ENCODE data around the gene STK16. TPM values are rescaled to one million over a fixed set of nuclear protein-coding genes. Genes with fewer than 3 reads are reported as not detected.

The STK16 gene
- total RNA-seq, 1 donor from 2014 or later: 31.2 TPM

DNA sequence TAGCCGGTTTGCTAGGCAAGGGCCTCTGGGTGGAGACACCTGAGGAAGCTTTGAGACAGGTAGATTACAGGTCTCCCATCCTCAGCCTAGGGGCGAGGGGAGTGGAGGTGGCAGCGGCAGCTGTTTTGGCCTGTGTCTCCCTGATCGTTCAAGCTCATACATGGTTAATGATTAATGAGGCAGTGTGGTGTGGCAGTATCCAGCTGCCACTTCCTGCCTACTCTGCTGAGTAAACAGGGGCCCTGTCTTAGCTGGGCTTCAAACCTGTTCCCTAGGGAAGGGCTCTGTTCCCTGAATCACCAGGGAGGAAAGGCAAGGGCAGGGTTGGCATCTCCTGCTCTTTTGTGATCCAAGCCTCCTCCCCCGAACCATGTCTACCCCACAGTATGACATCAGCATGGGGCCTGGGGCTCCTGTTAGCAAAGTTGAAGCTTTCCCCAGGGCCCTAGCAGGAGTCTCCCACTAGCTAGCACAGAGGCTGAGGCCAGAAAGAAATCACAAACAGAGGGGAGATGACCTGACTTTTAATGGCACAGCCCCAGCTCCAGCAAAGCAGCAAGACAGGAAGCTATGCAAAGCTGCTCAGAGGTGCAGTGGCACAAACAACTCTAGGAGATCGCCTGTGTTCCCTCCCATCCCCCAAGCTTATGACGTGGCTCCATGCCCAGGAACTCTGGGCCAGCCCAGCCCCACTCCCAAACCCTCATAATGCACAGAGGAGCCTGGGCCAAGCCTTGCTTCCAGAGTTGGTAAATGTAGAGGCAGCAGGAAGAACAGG lies 4.1 kb downstream of the STK16 start:
- Mint-ChIP-seq H3K4me1 (peaks cover 10% of the 10 kb centered on the region), H3K9me3 (no peaks in the 10 kb centered on the region), H3K27ac (ENCODE audit: unreplicated experiment) (peak overlapping the region; percentile 19), H3K4me3 (peak overlapping the region; percentile 41), H3K27me3 (ENCODE audit: low read depth) (peaks cover 51% of the 10 kb centered on the region), H3K36me3 (ENCODE audit: low read depth) (no peaks in the 10 kb centered on the region)
- no peak for TF ChIP-seq CTCF (conservative IDR thresholded peaks at IDR 0.05)
- DNase-seq (ENCODE audit: low read depth, low spot score): no peak

- Mint-ChIP-seq H3K4me1 (peaks cover 5% of the 10 kb centered on the region), H3K9me3 (no peaks in the 10 kb centered on the region), H3K27ac (ENCODE audit: unreplicated experiment) (no peak overlapping the region), H3K4me3 (peak overlapping the region; percentile 19), H3K27me3 (ENCODE audit: low read depth) (peaks cover 59% of the 10 kb centered on the region), H3K36me3 (ENCODE audit: low read depth) (no peaks in the 10 kb centered on the region)
- DNase-seq (ENCODE audit: low read depth, low spot score): no peak
- TF ChIP-seq CTCF (conservative IDR thresholded peaks at IDR 0.05): no peak
These were observed 4.9 kb downstream of the STK16 start for GRCh38 chr2:219250049-219250781.

DNA sequence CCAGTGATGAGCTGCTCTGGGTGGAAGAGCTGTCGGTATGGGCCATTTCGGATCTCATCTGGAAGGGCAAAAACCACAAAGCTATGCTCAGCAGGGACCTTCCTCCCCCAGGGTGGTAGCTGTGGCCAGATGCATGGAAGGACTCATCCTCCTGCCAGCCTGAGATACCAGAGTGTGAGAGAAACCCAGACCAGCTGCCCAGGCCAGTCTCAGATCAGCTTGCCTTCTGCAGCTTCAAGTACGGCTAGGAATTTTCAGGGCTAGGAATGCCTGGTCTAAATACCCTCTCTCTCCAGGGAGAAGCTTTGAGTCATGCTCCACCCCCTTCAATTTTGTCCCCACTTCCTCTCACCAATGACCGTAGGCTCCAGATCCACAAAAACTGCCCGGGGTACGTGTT lies 6.4 kb downstream of the STK16 start:
- Mint-ChIP-seq H3K36me3 (ENCODE audit: low read depth) (no peaks in the 10 kb centered on the region), H3K4me3 (peak overlapping the region; percentile 59), H3K9me3 (no peaks in the 10 kb centered on the region), H3K27me3 (ENCODE audit: low read depth) (peaks cover 73% of the 10 kb centered on the region), H3K4me1 (no peaks in the 10 kb centered on the region), H3K27ac (ENCODE audit: unreplicated experiment) (no peak overlapping the region)
- no peak for TF ChIP-seq CTCF (conservative IDR thresholded peaks at IDR 0.05)
- DNase-seq (ENCODE audit: low read depth, low spot score): no peak

DNA sequence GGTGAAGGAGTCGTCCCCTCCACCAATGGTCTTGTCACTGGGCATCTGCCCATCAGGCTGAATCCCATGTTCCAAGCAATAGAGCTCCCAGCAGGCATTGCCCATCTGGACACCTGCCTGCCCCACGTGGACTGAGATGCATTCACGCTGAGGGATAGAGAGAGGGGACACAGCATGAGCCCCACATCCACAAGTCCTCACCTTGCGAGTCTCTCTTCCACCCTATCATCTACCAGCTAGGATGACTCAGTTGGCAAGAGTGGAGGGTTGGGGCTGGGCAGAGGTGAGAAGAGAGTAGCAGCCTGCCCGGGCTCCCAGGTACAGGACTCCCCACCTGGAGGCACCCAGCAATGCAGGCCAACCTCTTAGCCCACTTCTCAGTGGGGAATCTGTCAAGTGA lies 6.8 kb downstream of the STK16 start:
- Mint-ChIP-seq H3K36me3 (ENCODE audit: low read depth) (no peaks in the 10 kb centered on the region), H3K27ac (ENCODE audit: unreplicated experiment) (no peak overlapping the region), H3K27me3 (ENCODE audit: low read depth) (peaks cover 76% of the 10 kb centered on the region), H3K4me1 (no peaks in the 10 kb centered on the region), H3K4me3 (peak overlapping the region; percentile 59), H3K9me3 (no peaks in the 10 kb centered on the region)
- TF ChIP-seq CTCF (conservative IDR thresholded peaks at IDR 0.05): no peak
- DNase-seq (ENCODE audit: low read depth, low spot score): no peak

- Mint-ChIP-seq H3K36me3 (ENCODE audit: low read depth) (no peaks in the 10 kb centered on the region), H3K27me3 (ENCODE audit: low read depth) (peaks cover 79% of the 10 kb centered on the region), H3K4me1 (no peaks in the 10 kb centered on the region), H3K4me3 (peak overlapping the region; percentile 4), H3K9me3 (no peaks in the 10 kb centered on the region), H3K27ac (ENCODE audit: unreplicated experiment) (no peak overlapping the region)
- no peak for TF ChIP-seq CTCF (conservative IDR thresholded peaks at IDR 0.05)
- no peak for DNase-seq (ENCODE audit: low read depth, low spot score)
These were observed 7.3 kb downstream of the STK16 start for GRCh38 chr2:219252570-219252899.

Measured in neural crest cell (in vitro differentiated cells).